Omental fat pad (tissue), 4 donors: ENCODE results near the gene FASTKD2. TPM values are rescaled to one million over a fixed set of nuclear protein-coding genes. Genes with fewer than 3 reads are reported as not detected.

Experiments
- ATAC-seq: fragments of 150-250 bp; one replicate; pipeline ENCODE4 v1.9.1; 2016; ENCODE audit warnings: mild to moderate bottlenecking, moderate library complexity; ENCODE audit not compliant: low FRiP score
- DNase-seq: peaks from one replicate; pipeline ENCODE4 v3.0.0-alpha.2; 2019; ENCODE audit warnings: low spot score
- CTCF ChIP-seq, 3 donors: fragments of 450-650 bp; IDR thresholded peaks; one replicate each; pipeline ENCODE4 v1.5.1; 2016 to 2017; ENCODE audit warnings: antibody characterized with exemption in 3 of 3, mild to moderate bottlenecking in 3 of 3, moderate library complexity in 2 of 3
- total RNA-seq, 4 donors: library from RNA; depleted of rRNA; stranded (reverse); fragments of >200 nt; gene quantifications; one replicate each; pipeline ENCODE4 v1.1.0, GENCODE V29; 2016

The FASTKD2 gene
- 10 to 100 TPM; 27.8 to 51.3 (median 31.3) TPM for total RNA-seq

GRCh38 chr2:206765242-206766056 is at the start of gene FASTKD2, which contains the start of gene MDH1B:
TSS of gene FASTKD2 (plus strand) at chr2:206765606. CDS start at chr2:206766694, 1,088 bp downstream.
TSS of gene MDH1B (minus strand) at chr2:206765328. CDS start at chr2:206765271, 57 bp downstream.
- TF ChIP-seq CTCF (IDR thresholded peaks at IDR 0.05), result no peak
- DNase-seq (peak; percentile 78), ATAC-seq (peak; percentile 99)

- no peak for DNase-seq
- TF ChIP-seq CTCF (IDR thresholded peaks at IDR 0.05), result no peak
- no peak for ATAC-seq
These were observed 48.8 kb upstream of the FASTKD2 start for GRCh38 chr2:206716623-206717022.

GRCh38 chr2:206718296-206718695 is 47.1 kb upstream of the FASTKD2 start, which contains the start of gene DYTN:
TSS of gene DYTN (minus strand) at chr2:206718396. CDS start at chr2:206718279, 117 bp downstream.
- DNase-seq (no peak), ATAC-seq (no peak)

GRCh38 chr2:206721256-206721920 is 44.0 kb upstream of the FASTKD2 start:
- no peak for ATAC-seq
- DNase-seq, result no peak
- TF ChIP-seq CTCF (IDR thresholded peaks at IDR 0.05), result no peak

More at GRCh38 chr2:206718296-206718695, 47.1 kb upstream of the FASTKD2 start, which contains the start of gene DYTN:
- TF ChIP-seq CTCF (IDR thresholded peaks at IDR 0.05), result no peak

GRCh38 chr2:206723288-206723687 is 42.1 kb upstream of the FASTKD2 start:
- DNase-seq, result no peak
- ATAC-seq, result no peak
- no peak for TF ChIP-seq CTCF (IDR thresholded peaks at IDR 0.05)

GRCh38 chr2:206727287-206727686 is 38.1 kb upstream of the FASTKD2 start:
- ATAC-seq, result no peak
- no peak for TF ChIP-seq CTCF (IDR thresholded peaks at IDR 0.05)

More at GRCh38 chr2:206727287-206727686, 38.1 kb upstream of the FASTKD2 start:
- no peak for DNase-seq
